Suppressor macrophage treated with lipopolysaccharide for 1 hour (primary cell): Measurements from ENCODE around the gene PNMA8A.
"Not testable (repeated sequence)": the region's sequence is repeated elsewhere in the genome, so short reads cannot be mapped to it uniquely, and the experiment has no call there.

Experiments used
- DNase-seq, 3 donors: peaks; one replicate each; pipeline ENCODE4 v3.0.0-alpha.2; 2020 to 2022

PNMA8A gene

DNA sequence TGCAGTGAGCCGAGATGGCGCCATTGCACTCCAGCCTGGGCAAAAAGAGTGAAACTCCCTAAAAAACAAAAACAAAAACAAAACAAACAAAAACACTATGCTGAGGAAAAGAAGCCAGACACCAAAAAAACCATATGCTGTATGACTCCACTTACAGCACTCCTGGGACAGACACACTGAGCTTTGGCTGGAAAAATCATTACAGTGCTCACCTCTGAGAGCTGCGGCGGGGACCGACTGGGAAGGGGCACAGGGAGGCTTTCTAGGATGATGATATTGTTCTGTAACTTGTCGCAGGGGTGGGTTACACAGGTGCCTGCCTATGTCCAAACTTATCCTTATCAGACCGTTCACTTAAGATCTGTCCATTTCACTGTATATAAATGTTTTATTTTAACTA, 7.8 kb downstream of the PNMA8A start:
- DNase-seq = no peak

DNA sequence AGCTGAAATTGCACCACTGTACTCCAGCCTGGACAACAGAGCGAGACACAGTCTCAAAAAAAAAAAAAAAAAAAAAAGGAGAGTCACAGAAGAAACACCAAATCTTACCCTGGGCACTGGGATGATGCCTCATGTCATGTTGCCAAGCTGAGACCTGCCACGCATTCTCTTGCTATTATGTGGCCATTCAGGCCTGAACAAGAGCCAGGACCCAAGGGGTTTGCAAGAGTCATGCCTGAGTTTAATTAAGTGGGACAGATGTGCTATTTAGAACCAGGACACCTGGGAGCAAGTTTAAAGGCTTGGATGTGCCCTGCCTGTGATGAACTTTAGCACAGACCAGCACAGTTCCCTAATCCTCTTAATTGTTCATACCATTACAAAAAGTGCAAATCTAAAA, 9.8 kb downstream of the PNMA8A start:
- DNase-seq = no peak

- DNase-seq = no peak
These were observed 10.4 kb downstream of the PNMA8A start for GRCh38 chr19:46460981-46461380.

DNA sequence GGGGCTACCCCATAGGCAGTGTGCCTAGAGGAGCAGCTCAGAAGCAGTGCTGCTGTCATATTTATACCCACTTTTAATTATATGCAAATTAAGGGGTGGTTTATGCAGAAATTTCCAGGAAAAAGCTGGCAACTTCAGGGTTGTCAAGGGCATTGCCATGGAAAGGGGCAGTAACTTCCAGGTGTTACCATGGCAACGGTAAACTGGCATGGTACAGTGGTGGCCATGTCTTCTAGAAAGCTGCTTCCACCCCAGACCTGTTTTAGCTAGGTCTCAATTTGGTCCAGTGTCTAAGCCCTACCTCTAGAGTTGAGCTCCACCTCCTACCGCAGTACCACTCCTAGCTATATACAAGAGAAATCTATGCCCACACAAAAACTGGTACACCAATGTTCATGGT, 11.3 kb downstream of the PNMA8A start:
- no peak for DNase-seq

- DNase-seq = no peak
These were observed 14.4 kb downstream of the PNMA8A start for GRCh38 chr19:46456930-46457329.

DNA sequence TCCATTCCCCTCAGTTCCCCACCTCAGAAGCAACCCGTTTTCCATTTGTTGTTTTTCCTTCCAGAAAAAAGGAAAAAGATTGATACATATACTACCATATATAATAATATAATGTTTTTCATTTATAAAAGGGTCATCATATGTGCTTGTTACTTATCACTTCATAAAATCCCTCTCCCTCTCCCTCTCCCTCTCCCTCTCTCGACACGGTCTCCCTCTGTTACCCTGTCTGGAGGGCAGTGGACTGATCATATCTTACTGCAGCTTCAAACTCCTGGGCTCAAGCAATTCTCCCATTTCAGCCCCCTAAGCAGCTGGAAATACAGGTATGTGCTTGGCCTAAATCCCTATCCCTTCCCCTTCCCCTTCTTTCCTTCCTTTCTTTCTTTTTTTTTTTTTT, 17.1 kb downstream of the PNMA8A start:
- DNase-seq = no peak

DNA sequence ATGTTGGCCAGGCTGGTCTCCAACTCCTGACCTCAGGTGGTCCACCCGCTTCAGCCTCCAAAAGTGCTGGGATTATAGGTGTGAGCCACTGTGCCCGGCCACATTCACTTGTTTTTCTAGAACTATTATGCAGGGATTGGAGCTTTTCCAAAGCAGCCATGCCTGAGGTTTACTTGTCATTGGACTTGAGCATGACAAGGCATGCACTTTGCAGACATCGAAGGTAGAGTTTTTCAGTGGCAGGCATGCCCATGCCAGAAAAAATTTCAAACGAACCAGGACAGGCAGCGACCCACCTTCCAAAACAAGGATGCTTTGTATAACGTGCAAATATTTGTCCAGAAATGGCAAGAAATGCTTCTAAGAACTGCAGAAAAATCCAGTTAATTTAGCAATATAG, 17.7 kb downstream of the PNMA8A start:
- DNase-seq = no peak

- no peak for DNase-seq
These were observed 19.2 kb downstream of the PNMA8A start for GRCh38 chr19:46452186-46452585.

DNA sequence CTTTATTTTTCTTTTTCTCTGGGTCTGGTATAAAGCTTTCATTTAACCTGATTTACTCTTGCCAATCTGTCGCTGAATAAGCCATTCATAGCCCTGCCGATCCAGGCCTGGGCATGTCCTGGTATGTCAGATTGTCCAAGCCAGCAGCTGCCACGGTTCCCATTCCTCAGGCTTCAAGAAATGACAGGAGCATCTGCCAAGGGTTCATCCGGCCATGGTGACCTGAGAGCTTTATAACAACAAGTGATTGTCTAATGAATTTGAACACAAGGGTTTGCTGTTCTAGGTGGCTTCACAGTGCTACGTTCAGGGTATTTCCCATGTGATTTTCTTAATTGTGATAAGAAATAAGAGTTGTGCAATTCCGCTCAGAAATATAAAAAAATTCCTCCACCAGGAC, 20.0 kb downstream of the PNMA8A start:
- no peak for DNase-seq

DNA sequence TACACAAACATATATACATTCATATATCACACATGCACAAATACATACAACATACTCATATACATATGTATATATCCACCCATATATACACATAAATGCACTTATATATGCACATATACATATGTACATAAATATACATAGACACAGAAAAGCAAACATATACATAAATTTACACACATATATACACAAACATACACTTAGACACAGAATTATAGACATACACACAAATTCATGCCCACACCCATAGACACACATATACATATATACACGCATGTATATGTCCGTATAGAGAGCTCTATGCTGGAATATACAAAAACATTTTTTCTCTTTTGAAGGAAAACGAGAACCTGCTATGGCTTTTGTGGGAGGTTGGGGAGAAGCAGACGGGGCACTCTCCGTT, 20.6 kb downstream of the PNMA8A start:
- DNase-seq = no peak

GRCh38 chr19:46449228-46449627, 22.1 kb downstream of the PNMA8A start:
- no peak for DNase-seq

DNA sequence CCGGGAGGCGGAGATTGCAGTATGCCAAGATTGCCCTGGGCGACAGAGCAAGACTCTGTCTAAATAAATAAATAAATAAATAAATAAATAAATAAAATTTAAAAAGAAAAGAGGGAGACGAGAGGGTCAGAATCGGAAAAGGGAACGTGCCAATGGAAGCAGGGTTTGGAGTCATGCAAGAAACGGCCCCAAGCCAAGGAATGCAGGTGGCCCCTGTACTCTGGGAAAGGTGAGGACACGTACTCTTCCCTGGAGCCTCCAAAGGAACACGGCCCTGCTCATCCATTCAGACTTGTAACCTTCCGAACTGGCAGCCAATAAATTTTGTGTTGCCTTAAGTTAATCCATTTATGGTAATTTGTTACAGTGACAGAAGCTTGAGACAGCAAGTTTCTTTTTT, 22.8 kb downstream of the PNMA8A start:
- DNase-seq = no peak

- DNase-seq = no peak
These were observed 23.5 kb downstream of the PNMA8A start for GRCh38 chr19:46447824-46448223.

DNA sequence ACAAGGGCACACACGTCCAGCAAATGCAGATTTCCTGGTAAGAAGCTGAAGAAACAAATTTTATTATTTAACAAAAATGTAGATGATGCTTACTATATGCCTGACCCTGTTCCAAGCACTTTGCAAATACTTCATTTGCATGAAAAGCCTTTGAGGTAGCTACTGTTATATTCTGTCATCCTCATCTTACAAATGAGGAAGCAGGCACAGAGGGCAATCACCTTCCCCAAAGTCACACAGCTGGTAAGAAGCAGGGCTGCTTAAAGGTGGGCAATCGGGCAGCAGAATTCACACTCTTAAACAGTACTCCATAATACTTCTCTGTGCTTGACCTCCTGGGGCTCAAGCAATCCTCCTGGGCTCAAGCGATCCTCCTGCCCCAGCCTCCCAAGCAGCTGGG, 24.4 kb downstream of the PNMA8A start:
- DNase-seq = no peak

GRCh38 chr19:46446021-46446420, 25.3 kb downstream of the PNMA8A start:
- DNase-seq = no peak

DNA sequence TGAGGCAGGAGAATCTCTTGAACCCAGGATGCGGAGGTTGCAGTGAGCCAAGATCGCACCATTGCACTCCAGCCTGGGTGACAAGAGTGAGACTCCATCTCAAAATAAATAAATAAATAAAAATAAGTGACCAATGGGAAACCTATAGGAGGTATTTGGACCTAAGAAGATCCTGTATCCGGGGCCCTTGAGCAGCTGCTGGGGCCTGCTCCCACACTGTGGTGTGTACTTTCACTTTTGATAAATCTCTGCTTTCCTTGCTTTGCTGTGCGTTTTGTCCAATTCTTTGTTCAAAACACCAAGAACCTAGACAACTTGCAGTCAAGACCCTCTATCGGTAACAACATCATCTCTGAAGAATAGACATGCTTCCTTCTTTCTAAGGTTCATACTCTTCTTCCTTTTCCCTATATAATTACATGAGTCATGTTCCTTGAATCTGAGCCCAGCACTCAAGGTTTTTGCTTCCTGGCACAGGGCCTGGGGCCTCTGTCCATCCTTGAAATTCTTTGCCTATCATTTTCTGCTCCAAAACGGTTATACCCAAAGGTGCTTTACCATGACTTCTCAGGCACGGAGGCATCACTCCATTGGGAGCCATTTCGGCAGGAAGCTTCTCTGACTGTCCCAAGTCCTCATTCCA, 28.4 kb downstream of the PNMA8A start:
- no peak for DNase-seq

DNA sequence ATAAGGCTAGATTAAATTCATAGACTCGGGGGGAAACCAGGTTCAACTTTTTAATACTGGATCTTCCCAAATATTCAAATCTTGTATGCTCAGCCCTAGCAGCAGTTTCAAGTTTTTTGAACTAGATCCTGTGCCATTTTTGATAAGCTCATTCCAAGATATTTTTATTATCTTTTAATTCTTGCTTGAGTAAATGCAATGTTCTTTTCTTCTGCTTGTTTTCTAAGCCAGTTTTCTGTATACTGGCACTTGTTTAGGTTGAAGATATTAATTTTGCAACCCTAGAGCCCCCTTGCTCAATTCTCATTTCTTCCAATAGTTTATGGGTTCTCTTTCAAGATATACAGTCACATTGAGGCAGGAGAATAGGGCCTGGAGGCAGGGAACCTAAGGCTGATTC, 29.5 kb downstream of the PNMA8A start:
- DNase-seq = no peak

DNA sequence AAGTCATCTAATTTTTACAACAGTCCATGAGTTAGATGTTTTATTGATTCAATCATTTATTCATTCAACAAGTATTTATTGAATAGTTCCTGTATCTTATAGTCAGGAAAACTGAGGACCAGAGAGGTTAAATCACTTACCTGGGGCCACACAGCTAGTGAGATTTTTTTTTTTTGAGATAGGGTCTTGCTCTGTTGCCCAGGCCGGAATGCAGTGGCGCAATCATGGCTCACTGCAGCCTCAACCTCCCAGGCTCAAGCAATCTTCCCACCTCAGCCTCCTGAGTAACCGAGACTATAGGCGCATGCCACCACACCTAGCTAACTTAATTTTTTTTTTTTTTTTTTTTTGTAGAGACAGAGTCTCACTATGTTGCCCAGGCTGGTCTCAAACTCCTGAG, 35.7 kb downstream of the PNMA8A start:
- DNase-seq = not testable (repeated sequence)

GRCh38 chr19:46435009-46435408, 36.4 kb downstream of the PNMA8A start:
- no peak for DNase-seq

DNA sequence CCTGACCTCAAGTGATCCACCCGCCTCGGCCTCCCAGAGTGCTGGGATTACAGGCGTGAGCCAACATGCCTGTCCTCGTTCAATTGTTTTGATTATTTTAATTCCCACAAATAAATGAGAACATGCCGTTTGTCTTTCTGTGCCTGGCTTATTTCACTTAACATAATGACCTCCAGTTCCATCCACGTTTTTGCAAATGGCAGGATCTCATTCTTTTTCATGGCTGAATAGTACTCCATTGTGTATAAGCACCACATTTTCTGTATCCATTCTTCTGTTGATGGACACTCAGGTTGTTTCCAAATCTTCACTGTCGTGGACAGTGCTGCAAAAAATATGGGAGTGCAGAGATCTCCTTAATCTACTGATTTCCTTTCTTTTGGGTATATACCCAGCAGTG, 37.9 kb downstream of the PNMA8A start:
- DNase-seq = not testable (repeated sequence)

GRCh38 chr19:46431824-46432223, 39.5 kb downstream of the PNMA8A start:
- no peak for DNase-seq

- DNase-seq = no peak
These were observed 41.4 kb downstream of the PNMA8A start for GRCh38 chr19:46429999-46430398.

DNA sequence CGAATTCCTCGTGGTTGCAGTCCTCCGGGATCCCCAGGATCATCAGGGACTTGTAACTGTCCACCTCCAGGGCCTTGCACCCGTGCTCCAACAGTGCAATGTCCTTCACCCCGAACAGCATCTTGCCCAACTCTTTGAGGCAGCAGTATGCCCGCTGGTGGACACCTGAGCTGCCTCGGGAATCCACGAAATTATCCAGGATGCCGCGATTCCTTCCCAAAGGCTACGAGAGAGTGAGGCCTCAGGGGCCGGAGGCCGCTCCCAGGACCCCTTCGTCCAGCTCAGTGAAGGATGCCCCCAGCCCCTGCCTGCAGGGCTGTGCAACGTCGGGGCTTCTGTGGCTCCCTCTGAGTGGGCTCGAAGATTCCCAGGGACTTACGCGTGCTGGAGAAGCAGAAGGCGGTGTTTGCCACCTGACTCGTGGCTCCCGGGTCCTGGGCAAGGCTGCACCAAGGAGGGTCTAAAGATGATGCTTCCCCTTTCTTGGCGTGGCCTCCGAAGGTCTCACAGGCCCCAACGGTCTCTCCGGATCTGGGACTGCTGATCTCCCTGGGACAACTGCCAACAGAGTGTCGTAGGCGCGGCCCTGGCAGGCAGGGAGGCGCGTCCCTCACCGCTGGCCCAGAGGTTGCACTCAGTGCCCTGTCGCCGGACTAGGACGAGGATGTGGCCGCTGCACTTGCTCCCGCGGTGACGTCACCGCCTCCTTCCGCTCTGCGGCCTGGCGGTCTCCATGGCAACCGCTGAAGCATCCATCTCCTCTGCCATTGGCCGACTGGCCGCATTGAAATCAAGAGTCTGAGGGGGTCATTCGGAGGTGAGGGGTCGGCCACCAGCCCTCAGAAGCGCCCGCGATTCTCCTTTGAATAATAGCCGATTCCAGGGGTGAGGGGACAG, 42.9 kb downstream of the PNMA8A start, which contains the start of gene PNMA8C:
PNMA8C (minus strand) TSS at position 698 of the 897 bp plus-strand sequence; CDS start at position 121, 577 bp downstream.
- peak; percentile 72 to 86 (median 79) for DNase-seq

- DNase-seq = no peak
These were observed 43.8 kb downstream of the PNMA8A start for GRCh38 chr19:46427518-46428045.
